ENCODE results near the gene SLC48A1.

Gene SLC48A1

DNA sequence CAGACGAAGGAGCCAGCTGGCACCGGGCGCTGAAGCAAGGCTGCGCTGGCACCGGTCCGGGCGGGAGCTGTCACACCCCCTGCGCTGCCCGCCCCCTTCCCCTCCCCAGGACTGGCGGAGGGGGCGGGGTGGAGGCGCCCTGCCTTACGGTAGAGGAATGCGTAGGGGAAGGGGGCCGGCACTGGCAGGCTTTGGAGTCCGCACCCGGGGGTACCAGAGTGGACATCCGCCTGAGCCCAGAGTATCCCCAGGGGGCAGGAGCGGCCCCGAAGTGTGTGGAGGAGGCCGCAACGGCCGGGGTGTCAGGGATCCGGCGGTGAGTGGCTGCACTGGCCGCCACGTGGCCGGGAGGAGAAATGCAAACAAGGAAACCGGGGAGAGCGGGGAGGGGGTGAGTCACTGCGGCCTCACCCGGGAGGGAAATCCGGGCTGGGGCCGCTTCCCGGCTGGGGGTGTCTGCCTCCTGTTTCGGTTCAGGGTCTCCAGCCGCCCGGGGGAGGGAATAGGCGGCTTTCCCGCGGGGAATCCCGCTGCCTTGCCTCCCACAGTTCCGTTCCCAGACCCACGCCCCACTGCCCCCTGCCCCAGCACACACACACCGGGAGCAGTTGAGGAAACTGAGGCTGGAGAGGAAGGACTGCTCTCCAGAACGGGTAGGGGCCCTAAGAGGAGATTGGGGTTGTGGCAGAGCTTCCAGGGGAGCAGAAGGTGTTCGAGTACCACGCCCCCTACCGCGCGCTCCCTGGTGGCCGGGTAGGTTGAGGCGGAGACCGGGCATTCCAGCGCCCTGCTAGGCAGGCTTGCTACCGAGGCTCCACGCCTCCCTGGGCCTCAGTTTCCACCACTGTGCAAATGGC lies 14.0 kb upstream of the SLC48A1 start, which contains the start of gene RAPGEF3:
Gene RAPGEF3, minus strand, starts transcription at position 47 of the 857 bp plus-strand sequence. CDS start 324 bp downstream, outside the sequence.
- DNase-seq (ENCODE audit: extremely low read depth, low read depth): no peak
- TF ChIP-seq, protein P1, sequence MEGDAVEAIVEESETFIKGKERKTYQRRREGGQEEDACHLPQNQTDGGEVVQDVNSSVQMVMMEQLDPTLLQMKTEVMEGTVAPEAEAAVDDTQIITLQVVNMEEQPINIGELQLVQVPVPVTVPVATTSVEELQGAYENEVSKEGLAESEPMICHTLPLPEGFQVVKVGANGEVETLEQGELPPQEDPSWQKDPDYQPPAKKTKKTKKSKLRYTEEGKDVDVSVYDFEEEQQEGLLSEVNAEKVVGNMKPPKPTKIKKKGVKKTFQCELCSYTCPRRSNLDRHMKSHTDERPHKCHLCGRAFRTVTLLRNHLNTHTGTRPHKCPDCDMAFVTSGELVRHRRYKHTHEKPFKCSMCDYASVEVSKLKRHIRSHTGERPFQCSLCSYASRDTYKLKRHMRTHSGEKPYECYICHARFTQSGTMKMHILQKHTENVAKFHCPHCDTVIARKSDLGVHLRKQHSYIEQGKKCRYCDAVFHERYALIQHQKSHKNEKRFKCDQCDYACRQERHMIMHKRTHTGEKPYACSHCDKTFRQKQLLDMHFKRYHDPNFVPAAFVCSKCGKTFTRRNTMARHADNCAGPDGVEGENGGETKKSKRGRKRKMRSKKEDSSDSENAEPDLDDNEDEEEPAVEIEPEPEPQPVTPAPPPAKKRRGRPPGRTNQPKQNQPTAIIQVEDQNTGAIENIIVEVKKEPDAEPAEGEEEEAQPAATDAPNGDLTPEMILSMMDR (IDR thresholded peaks at IDR 0.05; ENCODE audit: low read depth, low read length): peak; percentile 48

DNA sequence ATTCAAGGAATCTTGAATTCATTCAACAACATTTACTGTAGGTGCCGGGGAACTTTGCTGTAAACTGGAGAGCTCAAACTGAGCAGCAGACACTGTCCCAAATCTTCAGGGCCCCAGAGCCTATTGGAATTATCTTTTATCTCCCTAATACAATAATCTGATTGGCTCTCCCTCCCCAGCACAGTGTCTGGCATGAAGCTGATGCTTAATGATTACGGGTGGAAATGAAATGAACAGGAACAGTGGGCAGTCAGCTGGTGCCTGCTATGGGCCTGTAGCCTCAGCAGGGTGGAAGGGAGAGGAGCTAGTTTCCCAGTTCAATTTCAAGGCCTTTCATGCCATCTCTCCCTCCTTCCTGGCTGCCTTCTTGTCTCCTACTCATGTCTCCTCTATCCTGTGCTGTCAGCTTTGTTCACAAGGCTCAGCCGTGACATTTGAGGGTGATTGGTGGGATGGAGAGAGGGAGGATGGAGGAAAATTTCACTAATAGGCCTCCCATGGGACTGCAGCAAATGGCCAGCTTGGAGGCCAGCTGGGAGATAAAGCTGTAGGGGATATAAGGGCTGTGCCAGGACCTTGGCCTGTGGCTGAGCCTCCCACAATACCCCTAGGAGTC lies 10.1 kb upstream of the SLC48A1 start:
- DNase-seq (ENCODE audit: extremely low read depth, low read depth): no peak
- TF ChIP-seq, protein P1 (IDR thresholded peaks at IDR 0.05; ENCODE audit: low read depth, low read length): no peak

DNA sequence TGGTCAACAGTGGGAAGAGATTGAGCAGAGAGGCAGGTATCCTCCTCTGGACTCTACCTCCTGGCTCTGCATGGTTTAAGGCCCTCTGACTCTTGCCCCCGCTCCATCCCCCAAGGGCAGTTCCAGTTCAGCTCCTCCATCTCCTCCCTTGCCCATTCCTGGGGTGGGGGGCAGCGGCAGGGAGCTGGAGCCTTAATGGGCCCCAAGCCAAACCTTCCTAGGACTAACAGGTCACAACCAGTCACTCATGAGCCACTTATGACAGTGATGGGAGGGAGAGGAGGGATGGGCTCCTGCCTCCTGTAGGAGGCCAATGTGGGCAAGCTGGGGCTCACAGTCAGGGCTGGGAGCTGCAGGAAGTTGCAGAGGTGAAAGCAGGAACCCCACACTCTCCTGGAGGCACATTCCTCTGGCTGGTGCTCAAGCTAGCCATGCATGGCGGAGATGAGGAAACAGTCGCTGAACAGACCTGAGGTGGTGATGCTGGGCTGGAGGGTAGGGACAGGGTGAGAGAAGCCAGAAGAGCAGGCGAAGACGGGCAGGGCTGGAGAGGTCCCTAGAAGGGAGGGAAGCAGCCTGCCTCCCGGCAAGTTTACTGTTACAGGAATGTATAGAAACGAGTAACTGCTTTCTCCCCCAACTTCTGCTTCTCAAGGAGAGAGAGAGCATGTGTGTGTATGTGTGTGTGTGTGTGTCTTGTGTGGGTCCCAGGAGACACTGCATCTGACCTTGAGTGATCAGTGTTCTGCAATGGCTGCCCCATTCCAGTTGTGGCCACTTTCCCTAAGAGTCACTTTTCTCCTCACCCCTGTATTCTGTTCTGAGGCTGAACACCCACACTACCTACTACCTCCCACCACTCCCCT lies 9.3 kb upstream of the SLC48A1 start:
- TF ChIP-seq, protein P1 (IDR thresholded peaks at IDR 0.05; ENCODE audit: low read depth, low read length): no peak
- no peak for DNase-seq (ENCODE audit: extremely low read depth, low read depth)

DNA sequence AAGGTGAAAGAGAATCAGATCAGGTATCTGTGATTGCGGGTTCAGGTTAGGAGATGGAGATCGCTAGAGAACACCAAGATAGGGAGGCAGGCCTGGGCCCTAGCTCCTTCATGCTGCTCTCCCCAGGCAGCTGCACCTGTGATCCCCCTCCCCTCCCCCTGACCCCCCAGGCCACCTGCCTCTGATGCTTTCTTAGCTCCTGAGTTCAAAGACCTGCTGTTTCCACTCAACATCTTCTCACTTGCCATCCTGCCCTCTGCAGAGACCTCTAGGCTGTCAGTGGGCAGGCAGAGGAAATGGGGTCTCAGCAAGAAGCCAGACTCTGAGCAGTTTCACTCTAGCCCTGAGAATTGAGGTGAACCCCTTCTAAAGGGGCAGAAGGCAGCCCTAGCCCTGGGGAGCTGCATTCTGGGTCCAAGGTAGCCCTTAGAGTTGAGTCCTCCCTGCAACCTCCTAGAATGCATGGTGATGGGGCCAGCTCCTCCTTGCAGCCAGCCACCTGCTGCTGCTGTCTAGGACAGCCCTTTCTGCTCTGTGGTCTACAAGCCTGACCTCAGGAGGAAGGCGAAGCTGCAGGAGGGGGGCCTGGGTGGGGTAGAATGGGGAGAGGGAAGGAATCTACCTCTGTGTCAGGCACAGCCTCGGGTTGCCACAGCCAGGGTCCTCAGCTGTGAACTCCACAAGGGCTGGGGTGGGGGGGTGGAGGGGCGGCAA lies 6.4 kb upstream of the SLC48A1 start:
- DNase-seq (ENCODE audit: extremely low read depth, low read depth): no peak
- TF ChIP-seq, protein P1 (IDR thresholded peaks at IDR 0.05; ENCODE audit: low read depth, low read length): no peak

GRCh38 chr12:47767216-47767724 lies 5.8 kb upstream of the SLC48A1 start:
- no peak for DNase-seq (ENCODE audit: extremely low read depth, low read depth)
- TF ChIP-seq, protein P1 (IDR thresholded peaks at IDR 0.05; ENCODE audit: low read depth, low read length): peak; percentile 55

GRCh38 chr12:47768323-47768811 lies 4.7 kb upstream of the SLC48A1 start:
- no peak for DNase-seq (ENCODE audit: extremely low read depth, low read depth)
- TF ChIP-seq, protein P1 (IDR thresholded peaks at IDR 0.05; ENCODE audit: low read depth, low read length): no peak

Measured in AG09319 (cell line).